HPDE6-E6E7 (cell line): ENCODE results near the gene OR11A1.
"Not testable (repeated sequence)": the region's sequence is repeated elsewhere in the genome, so short reads cannot be mapped to it uniquely, and the experiment has no call there.

Experiments used
- DNase-seq: peaks from one replicate; pipeline ENCODE4 v3.0.0; 2011; ENCODE audit warnings: missing footprints; ENCODE audit errors: extremely low spot score

OR11A1 gene

GRCh38 chr6:29478740-29479139 lies 21.9 kb upstream of the OR11A1 start:
- DNase-seq = no peak

DNA sequence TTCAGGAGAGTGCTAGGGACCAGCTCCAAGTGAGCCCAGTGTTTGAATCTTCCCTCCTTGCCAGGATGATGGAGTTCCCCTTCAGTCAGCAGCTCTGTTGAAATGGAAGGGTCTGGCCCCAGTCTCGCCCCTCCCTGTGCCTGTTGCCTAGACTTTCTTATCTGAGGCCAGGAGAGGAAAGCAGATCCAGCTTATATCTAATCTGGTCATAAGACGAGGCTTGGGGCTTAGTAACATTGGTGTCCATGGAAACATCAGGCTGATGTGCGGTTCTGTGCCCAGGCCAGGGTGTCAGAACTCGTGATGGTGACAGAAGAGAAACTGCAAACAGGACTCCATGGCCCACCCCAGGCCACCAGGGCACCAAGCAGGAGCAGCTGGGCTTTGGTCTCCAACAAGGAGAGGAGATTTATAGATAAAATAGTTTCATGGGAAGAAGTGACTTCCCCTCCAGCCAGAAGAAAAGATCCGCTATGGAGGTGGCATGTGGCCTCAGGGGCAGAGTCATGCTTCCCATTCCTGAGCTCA lies 21.1 kb upstream of the OR11A1 start:
- DNase-seq = no peak

- no peak for DNase-seq
Measured at GRCh38 chr6:29474996-29475395, 18.1 kb upstream of the OR11A1 start.

GRCh38 chr6:29466241-29466640 lies 9.4 kb upstream of the OR11A1 start:
- DNase-seq = no peak

DNA sequence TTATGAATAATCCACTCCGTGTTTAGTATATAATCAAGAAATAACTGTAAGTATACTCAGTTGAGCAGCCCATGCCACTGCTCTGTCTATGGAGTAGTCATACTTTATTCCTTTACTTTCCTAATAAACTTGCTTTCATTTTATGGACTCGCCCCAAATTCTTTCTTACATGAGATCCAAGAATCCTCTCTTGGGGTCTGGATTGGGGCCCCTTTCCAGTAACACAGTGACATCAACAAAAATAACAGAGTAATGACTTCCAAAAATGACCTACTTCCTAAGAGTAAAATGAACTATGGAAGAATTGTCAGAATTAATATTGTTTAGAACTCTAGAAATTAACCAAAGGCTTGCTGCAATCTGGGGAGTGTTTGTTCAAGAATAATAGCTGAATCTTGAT lies 8.9 kb upstream of the OR11A1 start:
- DNase-seq = no peak

- no peak for DNase-seq
Measured at GRCh38 chr6:29465279-29465678, 8.4 kb upstream of the OR11A1 start.

DNA sequence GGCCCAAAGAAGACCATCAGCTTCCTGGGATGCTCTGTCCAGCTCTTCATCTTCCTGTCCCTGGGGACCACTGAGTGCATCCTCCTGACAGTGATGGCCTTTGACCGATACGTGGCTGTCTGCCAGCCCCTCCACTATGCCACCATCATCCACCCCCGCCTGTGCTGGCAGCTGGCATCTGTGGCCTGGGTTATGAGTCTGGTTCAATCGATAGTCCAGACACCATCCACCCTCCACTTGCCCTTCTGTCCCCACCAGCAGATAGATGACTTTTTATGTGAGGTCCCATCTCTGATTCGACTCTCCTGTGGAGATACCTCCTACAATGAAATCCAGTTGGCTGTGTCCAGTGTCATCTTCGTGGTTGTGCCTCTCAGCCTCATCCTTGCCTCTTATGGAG lies 5.2 kb upstream of the OR11A1 start:
- no peak for DNase-seq

GRCh38 chr6:29461021-29461814 lies 4.3 kb upstream of the OR11A1 start:
- no peak for DNase-seq

GRCh38 chr6:29451471-29452193 lies 5.2 kb downstream of the OR11A1 start:
- no peak for DNase-seq

- DNase-seq = no peak
Measured at GRCh38 chr6:29447670-29448069, 9.2 kb downstream of the OR11A1 start.

GRCh38 chr6:29444031-29444430 lies 12.8 kb downstream of the OR11A1 start:
- not testable (repeated sequence) for DNase-seq

DNA sequence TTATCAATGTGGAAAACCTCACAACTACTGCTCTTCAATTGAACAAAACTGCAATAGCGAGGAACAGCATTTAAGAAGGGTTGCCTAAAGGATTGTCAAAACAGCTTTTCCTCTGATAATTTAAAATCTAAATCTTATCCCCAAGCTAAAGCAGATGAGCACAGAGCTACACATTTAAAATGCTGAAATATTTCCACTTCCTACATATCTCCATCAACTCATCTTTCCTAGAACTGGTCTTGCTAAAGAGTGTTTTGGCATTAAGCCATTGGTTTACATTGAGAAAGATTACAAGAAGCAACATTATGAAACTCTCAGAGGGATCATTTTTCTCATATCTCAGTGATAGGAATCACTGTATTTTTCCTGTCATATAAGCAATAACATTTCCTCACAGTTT lies 14.2 kb downstream of the OR11A1 start:
- no peak for DNase-seq

DNA sequence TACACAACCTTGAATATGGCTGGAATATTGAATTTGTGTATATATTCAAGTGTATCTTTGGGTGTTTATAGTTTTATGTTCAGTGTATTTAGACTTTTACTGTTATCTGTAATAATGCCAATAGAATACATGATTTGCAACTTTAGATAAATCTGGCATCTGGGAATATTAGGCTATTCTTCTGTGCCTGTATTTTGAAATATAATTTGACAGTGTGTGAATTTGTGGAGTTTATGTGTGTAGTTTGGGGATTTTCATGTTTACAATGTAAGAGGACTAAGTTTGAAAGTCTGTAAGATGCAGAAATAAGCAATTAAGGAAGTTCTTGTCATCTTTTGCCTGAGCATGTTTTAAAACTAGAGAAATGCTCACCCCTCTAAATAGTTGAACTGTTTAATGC lies 17.9 kb downstream of the OR11A1 start, which contains the start of gene OR10C1:
Gene OR10C1, plus strand, starts transcription at position 301 of the 400 bp plus-strand sequence. CDS start 710 bp downstream, outside the sequence.
- DNase-seq = no peak

DNA sequence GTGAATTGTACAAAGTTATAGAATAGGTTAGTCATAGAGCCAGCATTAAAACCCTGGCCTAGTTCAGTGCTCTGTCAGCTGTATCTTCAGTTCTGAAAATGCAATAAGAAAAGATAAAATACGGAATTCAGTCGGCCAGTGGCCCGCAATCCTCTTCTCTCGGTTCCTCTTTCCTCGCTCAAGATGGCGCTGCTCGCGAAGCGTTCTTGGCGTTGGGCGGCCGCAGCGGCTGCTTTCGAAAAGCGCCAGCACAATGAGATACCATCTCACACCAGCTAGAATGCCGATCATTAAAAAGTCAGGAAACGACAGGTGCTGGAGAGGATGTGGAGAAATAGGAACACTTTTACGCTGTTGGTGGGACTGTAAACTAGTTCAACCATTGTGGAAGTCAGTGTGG lies 20.1 kb downstream of the OR11A1 start:
- DNase-seq = not testable (repeated sequence)

DNA sequence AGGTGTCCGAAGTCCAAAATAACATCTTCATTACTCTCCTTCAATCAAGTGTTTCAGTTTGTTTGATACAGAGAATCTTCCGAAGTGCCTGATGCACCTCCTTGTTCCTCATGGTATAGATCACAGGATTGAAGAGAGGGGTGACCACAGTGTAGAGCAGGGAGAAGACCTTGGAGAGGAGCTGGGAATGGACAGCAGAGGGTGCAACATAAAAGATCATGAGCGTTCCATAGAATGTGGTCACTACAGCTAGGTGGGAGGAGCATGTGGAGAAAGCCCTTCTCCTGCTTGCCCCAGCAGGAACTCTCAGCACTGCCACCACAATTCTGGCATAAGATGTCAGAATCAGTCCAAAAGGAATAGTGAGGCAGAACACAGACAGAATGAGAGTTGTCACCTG lies 30.2 kb downstream of the OR11A1 start:
- no peak for DNase-seq

DNA sequence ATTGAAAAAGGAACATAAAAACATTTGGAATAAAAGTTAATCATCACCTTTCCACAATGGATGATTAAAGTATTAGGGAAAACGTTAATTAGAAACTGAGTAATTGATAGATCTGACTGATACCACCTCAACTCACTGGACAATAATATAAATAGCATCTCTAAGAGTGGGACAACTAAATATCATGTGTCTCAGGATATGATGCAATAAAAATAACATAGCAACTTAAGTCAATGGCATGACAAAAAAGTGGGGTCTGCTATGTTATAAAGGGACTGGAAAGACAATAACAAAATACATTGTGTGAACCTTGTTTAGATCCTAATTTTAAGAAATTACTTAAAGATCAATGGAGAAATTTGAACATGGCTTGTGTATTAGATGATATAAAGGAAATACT lies 31.8 kb downstream of the OR11A1 start:
- no peak for DNase-seq

- no peak for DNase-seq
Measured at GRCh38 chr6:29424575-29424974, 32.3 kb downstream of the OR11A1 start.

DNA sequence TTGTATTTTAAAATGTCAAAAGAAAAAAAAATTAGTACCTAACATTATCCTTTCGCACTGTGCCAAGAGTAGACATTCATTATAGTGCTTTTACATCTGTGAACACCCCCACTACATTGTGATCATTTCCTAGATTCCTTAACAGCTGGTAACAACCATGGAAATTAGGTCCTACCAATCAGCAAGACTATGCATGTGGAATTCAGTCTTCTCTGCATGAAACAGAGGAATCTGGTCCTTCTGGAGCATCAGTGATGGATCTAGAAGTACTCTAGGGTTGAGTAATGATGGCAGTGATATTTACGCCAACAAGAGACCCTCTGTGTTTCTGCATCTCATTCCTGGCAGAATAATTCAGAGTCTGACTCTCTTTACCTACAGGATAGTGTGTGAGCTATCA lies 32.7 kb downstream of the OR11A1 start:
- no peak for DNase-seq

DNA sequence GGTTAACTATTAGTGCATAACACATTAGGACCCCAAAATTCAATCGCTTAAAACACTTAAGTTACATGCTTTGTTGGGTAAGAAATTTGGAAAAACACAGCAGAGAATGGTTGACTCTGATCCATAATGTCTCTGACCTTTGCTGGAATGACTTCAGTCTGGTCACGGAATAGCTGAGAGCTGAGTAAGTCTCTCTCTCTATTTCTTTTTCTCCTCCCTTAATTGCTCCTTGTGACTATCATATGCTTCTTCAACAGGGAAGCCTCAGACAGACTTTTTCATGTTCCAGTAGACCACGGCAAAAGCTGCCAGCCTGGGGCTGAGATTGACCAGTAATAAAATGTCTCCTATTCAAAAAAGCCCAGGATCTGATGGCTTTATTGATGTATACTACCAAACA lies 37.4 kb downstream of the OR11A1 start:
- no peak for DNase-seq

GRCh38 chr6:29414588-29414987 lies 42.3 kb downstream of the OR11A1 start, which contains the start of gene OR12D1:
OR12D1 (plus strand) TSS chr6:29414928.
- no peak for DNase-seq

DNA sequence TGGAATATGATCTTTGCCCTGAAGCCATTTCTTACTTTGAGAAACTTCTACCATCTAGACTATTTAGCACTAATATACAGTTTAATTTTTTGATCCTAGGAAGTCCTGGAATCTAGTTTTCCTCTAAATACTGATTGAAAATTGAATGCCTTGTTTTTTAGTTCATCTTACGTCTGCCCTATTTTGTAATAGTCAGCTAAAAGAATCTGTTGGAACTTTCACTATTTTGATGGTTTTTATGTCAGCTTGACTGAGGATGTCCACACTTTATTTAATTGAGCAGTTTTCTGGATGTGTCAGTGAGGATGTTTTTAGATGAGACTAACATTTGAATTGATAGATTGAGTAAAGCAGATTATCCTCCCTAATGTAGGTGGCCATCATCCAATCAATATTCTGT lies 53.1 kb downstream of the OR11A1 start:
- DNase-seq = no peak

GRCh38 chr6:29399525-29399924 lies 57.3 kb downstream of the OR11A1 start:
- no peak for DNase-seq

- no peak for DNase-seq
Measured at GRCh38 chr6:29395331-29395730, 61.5 kb downstream of the OR11A1 start, which contains the start of gene OR12D2. OR12D2 (plus strand) TSS chr6:29395631; CDS start chr6:29396700, 1,069 bp downstream.
